GF-D8 (cell line): ENCODE measurements around the gene SARS1.

Source experiments
- DNase-seq: peaks from one replicate; lab custom pipeline; 2025; lab: John Stamatoyannopoulos, UW

SARS1 gene

DNA sequence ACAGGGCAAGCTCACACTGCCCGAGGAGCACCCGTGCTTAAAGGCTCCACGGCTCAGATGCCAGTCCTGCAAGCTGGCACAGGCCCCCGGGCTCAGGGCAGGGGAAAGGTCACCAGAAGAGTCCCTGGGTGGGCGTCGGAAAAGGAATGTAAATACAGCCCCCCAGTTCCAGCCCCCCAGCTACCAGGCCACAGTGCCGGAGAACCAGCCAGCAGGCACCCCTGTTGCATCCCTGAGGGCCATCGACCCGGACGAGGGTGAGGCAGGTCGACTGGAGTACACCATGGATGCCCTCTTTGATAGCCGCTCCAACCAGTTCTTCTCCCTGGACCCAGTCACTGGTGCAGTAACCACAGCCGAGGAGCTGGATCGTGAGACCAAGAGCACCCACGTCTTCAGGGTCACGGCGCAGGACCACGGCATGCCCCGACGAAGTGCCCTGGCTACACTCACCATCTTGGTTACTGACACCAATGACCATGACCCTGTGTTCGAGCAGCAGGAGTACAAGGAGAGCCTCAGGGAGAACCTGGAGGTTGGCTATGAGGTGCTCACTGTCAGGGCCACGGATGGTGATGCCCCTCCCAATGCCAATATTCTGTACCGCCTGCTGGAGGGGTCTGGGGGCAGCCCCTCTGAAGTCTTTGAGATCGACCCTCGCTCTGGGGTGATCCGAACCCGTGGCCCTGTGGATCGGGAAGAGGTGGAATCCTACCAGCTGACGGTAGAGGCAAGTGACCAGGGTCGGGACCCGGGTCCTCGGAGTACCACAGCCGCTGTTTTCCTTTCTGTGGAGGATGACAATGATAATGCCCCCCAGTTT lies 36.9 kb downstream of the SARS1 start:
- no peak for DNase-seq

DNA sequence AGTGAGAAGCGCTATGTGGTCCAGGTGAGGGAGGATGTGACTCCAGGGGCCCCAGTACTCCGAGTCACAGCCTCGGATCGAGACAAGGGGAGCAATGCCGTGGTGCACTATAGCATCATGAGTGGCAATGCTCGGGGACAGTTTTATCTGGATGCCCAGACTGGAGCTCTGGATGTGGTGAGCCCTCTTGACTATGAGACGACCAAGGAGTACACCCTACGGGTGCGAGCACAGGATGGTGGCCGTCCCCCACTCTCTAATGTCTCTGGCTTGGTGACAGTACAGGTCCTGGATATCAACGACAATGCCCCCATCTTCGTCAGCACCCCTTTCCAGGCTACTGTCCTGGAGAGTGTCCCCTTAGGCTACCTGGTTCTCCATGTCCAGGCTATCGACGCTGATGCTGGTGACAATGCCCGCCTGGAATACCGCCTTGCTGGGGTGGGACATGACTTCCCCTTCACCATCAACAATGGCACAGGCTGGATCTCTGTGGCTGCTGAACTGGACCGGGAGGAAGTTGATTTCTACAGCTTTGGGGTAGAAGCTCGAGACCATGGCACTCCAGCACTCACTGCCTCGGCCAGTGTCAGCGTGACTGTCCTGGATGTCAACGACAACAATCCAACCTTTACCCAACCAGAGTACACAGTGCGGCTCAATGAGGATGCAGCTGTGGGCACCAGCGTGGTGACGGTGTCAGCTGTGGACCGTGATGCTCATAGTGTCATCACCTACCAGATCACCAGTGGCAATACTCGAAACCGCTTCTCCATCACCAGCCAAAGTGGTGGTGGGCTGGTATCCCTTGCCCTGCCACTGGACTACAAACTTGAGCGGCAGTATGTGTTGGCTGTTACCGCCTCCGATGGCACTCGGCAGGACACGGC lies 37.8 kb downstream of the SARS1 start:
- no peak for DNase-seq

DNA sequence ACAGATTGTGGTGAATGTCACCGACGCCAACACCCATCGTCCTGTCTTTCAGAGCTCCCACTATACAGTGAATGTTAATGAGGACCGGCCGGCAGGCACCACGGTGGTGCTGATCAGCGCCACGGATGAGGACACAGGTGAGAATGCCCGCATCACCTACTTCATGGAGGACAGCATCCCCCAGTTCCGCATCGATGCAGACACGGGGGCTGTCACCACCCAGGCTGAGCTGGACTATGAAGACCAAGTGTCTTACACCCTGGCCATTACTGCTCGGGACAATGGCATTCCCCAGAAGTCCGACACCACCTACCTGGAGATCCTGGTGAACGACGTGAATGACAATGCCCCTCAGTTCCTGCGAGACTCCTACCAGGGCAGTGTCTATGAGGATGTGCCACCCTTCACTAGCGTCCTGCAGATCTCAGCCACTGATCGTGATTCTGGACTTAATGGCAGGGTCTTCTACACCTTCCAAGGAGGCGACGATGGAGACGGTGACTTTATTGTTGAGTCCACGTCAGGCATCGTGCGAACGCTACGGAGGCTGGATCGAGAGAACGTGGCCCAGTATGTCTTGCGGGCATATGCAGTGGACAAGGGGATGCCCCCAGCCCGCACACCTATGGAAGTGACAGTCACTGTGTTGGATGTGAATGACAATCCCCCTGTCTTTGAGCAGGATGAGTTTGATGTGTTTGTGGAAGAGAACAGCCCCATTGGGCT lies 38.6 kb downstream of the SARS1 start:
- no peak for DNase-seq

DNA sequence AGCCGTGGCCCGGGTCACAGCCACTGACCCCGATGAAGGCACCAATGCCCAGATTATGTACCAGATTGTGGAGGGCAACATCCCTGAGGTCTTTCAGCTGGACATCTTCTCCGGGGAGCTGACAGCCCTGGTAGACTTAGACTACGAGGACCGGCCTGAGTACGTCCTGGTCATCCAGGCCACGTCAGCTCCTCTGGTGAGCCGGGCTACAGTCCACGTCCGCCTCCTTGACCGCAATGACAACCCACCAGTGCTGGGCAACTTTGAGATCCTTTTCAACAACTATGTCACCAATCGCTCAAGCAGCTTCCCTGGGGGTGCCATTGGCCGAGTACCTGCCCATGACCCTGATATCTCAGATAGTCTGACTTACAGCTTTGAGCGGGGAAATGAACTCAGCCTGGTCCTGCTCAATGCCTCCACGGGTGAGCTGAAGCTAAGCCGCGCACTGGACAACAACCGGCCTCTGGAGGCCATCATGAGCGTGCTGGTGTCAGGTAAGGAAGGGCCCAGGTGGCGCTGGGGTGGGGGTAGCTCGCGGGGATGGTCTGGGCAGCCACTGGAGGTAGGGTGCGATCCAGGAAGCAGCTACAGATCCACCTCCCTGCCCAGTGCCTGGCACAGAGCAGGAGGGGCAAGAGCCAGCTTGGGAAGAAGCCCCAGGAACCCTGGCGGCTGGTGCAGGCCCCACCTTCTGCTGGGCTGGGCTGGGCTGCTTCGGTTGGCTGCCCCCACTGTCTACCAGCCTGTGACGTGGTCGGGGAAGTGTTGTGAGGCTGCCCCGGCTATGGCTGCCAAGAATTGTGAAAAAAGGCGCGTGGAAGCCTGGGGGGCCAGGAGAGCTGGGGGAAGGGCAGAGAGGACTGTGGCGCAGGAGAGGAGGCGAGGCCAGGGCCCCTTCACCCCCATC lies 39.4 kb downstream of the SARS1 start:
- DNase-seq: no peak

DNA sequence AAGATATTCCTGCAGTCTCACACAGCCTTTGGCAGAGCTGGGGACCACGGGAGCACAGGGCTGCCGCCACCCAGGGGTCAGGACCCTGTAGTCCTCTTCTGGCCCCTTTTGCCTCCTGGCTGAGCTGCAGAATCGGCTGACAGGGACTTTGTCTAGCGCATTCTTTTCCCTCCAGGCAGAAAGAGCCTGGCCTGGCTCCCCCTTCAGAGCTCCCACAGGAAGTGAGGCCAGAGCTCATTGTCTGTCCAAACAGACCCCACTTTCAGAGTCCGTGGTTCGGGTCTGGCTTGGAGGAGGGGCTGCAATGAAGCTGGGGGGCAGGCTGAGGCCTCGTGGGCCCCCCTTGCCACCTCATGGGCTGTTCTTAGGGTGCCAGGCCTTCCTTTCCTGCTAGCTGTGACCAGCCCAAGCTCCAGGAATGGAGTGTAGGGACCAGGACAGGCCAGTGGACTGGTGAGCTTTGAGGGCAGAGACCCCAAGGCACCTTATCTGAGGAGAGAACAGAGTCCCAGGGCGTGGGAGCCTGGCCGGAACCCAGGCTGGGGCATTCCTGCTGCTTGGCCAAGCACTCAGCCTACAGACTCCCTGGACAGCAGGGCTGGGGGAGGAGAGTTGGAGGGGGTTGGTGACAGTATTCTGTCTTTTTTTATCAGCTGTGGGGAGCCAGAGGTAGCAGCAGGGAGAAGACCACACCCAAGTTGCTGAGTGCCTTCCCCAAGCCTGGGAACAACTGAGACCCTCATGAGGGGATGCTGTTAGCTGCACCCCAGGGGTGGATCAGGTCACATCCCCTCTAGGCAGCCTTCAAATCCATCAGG lies 40.3 kb downstream of the SARS1 start:
- no peak for DNase-seq

DNA sequence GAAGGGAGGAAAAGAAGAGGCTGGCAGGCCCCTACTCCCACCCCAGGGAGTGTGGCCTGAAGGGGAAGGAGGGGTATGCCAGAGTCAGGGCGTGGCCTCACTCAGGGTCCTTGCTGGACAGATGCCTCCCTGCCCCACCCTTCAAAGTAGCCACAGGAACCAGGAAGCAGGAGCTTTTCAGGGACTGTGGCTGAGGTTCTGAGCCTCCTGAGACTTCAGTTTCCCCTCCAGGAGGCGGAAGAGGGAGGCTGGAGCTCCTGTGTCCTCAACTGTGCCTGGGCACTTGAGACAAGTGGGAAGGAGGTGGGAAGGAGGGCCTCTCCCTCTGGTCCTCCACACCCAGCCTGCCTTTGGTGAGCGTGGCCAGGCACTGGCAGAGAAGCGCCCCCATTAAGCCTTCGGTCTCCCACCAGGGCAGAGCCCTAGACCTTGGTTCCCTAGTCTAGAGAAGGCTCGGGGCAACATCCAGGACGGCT lies 40.9 kb downstream of the SARS1 start:
- no peak for DNase-seq

DNA sequence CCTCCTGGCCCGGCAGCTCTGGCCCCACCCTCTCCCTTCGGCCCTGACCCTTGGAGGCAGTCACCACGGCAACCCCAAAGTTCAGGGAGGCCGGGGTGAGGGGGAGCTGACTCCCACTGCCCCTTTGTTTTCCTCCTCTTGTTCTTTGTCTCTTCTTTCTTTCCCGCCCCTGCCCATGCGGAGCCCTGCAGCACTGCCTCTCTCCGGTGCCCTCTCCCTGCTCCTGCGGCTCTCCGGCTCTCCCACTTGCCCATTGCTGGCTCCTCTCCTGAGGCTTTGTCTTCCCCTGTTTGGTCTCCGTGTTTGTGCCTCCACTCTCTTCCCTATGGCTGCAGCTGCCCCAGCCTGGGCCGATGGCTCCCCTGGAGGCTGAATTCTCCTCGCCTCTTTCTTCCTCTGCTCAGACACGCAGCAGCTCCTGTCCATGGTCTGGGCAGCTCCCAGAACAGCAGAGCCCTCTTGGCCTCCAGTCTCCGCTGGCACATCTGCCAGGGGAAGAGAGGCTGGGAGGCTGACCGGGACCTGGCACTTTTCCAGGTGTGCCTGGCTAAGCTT lies 41.5 kb downstream of the SARS1 start:
- DNase-seq: no peak

DNA sequence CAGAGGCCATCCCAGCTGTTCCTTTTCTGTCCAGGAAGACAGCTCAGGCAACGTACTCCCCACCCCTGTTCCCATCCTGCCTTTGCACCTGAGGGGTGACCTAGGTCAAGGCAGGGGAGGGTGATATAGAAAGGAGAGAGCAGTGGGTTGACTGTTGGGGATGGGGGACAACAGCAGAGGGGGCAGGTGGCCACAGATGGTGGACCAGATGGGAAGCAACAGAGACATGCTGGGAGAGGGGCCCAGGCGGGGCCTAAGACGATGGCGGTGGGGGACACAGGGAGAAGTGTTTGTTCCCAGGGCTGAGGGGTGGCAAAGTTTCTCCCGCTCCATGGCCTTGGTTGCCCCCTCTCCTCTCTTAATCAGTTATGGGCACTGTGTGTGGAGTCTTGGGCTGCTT lies 42.0 kb downstream of the SARS1 start:
- DNase-seq: no peak

DNA sequence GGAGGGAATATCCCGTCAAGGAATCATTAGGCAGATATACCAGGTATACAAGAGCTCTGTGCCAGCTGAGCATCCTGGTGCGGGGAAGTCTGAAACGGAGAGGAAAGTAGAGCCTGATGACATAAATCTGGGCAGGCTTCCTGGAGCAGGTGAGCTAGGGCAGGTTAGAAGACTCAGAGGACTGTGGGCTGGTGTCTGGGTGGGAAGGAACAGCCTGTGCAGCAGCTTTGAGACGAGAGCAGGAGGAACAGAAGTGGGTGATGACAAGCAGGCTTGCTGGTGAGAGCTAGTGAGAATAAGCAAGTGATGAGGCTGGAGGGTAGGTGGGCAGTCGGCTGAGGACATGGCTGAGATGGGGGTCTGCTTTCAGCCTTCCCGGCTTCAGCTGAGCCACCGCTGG lies 42.4 kb downstream of the SARS1 start:
- DNase-seq: no peak

DNA sequence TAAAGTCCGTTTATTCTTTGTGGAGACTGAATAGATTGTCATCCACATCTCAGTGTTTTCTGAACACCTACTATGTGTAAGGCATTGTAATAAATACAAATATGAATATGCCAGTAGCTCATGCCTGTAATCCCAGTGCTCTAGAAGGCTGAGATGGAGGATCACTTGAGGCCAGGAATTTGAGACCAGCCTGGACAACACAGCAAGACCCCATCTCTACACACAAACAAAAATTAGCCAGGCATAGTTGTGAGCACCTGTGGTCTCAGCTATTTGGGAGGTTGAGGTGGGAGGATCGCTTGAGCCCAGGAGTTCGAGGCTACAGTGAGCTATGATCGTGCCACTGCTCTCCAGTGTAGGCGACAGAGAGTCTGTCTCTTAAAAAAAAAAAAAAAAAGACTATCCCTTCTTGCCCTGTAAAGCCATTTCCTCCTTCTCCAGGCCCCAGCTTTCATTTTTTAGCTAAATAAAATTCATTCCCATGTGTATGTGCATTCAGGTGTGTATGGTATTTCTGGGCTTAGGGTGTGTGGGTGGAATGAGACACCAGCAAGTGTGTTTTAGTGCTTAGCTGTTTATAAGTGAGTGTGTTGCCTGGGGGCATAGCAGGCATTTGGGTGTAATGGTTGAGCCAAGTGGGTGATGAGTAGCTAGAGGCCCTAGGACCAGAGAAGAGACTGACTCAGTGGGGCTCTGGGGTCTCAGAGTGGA lies 43.4 kb downstream of the SARS1 start:
- no peak for DNase-seq

DNA sequence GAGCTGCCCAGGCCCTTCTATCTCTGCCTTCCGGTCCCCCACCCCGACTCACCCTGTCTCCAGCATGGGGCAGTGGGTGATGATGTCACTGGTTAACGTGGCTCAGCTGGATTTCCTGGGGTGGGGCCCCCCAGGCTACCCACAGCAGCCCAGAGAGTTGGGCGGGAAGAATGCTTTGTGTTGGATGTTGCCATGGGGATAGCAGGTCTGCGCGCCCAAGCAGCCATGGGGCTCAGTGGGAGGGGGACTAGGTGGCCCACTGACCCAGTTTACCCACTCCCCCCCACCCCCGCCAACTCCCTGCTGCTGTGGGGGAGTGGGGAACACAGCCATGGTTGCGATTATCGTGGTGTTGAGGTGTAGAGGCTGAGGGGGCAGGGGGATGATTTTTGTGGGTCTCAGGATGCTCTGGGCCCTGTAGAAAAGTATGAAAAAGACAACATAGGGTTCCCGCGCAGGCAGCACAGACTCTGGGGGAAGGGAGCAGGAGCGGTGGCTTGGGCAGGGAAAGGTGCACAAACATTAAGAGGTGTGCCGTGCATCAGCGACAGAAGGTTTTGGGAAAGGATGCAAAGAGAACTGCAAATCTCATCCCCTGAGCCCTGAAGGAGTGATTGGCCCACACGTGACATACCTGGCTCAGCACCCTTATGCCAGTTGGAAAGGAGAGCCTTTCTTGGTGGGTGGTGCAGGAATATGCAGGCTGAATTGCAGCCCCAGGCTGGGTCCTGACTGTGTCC lies 44.1 kb downstream of the SARS1 start:
- DNase-seq: no peak

DNA sequence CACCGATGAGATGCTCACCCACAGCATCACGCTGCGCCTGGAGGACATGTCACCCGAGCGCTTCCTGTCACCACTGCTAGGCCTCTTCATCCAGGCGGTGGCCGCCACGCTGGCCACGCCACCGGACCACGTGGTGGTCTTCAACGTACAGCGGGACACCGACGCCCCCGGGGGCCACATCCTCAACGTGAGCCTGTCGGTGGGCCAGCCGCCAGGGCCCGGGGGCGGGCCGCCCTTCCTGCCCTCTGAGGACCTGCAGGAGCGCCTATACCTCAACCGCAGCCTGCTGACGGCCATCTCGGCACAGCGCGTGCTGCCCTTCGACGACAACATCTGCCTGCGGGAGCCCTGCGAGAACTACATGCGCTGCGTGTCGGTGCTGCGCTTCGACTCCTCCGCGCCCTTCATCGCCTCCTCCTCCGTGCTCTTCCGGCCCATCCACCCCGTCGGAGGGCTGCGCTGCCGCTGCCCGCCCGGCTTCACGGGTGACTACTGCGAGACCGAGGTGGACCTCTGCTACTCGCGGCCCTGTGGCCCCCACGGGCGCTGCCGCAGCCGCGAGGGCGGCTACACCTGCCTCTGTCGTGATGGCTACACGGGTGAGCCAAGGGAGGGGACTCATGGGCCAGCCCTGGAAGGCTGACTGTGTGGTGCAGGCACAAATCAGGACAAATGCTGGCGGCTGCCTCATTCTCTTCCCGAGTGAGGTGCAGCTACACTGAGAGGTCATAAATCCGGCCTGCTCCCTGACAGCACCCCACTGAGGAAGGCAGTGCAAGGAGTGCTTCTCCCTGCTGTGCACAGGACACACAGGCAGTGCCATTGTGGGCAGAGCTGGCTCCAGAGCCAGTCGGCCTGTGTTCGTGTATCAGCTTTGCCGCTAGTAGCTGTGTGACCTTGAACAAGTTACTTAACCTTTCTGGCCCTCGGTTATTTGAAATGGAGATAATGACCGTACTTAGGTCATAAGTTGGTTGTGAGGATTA lies 45.1 kb downstream of the SARS1 start:
- DNase-seq: no peak

DNA sequence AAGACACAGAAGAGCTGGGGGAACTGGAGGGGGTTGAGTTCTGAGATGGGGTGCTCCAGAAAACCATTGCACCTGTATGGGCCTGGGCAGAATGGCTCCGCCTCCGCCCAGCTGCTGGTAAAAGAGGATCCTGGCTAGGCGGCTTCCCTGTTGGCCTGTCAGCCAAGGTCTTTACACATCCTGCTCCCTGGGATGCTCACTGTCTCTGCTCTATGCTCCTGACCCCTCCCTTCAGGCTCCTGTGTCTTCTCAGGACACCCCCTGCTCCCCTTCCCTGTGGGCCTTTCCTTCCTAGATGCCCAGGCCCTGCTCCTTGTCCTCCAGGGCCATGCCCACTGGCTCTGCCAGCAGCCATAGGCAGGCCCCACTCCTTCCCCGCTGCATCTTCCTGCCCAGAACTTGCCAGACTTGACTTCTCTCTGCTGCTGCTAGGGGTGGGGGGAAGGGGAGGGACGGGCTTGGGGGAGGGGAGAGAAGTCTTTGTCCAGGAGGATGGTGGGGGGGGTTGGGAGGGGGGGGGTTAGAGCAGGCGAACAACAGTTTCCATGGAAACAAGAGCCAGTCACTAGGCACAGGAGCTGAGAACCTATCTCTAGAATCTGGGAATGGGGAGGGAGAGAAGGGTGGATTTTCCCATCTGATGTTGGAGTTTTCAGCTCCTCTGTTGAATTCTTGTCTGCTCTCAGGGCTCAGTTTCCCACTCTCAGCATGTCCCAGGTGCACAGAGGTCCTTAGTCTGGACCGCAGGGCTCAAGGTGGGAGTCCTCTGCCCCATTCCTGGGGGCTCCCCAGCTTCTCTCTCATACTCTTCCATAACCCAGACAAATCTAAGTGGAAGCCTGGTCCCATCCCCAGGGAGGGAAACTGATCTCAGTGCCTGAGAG lies 46.2 kb downstream of the SARS1 start:
- DNase-seq: no peak

DNA sequence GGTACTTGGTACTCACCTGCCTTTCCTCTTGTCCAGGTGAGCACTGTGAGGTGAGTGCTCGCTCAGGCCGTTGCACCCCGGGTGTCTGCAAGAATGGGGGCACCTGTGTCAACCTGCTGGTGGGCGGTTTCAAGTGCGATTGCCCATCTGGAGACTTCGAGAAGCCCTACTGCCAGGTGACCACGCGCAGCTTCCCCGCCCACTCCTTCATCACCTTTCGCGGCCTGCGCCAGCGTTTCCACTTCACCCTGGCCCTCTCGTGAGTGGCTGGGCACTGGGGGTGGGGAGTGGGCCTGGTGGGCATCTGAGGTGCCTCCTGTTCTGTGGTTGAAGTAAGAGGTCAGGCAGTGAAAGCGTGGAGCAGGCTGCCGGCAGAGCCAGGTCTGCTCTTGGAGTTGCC lies 47.3 kb downstream of the SARS1 start:
- no peak for DNase-seq

DNA sequence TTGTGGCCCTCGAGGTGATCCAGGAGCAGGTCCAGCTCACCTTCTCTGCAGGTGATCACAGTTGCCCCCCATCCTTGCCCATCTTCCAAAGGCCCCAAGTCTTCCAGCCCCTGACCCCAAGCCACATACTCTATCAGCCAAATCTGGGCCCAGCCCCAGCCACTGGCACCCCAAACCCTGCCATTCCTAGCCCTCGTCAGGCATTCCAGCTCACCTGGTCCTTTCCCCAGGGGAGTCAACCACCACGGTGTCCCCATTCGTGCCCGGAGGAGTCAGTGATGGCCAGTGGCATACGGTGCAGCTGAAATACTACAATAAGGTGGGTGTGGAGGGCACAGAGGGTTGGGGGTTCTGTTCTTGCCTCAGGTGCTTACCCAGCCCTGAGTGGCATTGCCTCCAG lies 47.9 kb downstream of the SARS1 start:
- DNase-seq: no peak

DNA sequence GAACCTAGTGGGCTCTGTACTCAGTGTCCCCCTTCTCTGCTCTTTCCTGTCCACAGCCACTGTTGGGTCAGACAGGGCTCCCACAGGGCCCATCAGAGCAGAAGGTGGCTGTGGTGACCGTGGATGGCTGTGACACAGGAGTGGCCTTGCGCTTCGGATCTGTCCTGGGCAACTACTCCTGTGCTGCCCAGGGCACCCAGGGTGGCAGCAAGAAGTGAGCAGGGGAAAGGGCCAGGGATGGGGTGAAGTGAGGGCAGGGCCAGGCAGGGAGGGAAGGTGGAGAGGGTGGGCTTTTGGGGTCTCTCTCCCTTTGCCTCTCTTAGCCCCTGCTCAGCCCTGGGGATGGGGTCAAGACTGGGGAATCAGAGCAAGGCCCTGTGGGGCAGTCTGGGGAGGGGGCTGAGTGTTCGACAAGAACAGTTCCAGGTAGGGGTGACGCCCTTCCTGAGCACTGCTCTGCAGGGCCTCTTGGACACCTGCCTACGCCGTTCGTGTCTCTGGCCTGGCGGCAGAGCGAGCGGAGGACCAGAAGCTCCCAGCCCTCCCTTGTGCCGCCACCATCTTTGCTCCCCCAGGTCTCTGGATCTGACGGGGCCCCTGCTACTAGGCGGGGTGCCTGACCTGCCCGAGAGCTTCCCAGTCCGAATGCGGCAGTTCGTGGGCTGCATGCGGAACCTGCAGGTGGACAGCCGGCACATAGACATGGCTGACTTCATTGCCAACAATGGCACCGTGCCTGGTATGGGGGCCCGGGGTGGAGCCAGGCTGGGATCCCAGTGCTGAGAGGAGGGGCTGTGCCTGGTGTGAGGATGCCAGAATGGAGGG lies 48.7 kb downstream of the SARS1 start:
- DNase-seq: no peak
